ENCODE measurements around the gene ABI2.

The ABI2 gene

DNA sequence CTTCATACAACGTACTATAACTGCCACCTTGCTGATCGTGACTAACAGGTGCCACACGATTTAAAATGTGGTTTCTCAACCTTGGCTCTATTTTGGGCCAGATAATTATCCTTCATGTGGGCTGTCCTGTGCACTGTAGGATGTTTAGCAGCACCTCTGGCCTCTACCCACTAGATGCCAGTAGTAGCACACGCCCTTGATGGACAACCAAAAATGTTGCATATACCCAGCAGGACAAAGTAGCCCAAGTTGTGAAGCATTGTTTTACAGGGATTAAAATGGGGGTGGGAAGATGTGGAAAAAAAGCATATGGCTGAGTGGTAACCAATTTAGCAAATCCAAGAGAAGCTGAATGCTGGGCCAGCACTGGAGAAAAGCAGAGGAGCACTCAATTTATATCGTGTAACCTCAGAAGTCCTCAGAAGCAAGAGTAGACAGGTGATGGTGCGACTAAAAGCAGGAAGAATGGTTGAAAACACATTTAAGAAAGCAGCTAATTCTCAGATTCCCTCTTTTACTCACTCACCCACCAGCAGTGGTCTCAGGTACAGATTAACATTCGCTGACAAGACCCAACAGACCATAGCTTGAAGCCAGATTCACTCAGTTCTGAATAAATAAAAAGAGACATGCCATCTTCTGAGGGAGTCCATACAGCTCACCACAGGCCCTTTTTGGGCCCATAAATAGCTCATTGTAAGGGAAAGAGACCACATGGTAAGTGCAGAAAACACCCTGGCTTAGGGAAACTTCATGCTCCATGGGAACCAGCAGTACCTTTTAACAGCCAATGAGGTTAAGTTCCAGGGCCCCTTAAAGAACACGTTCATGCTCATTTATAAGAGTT, 156.3 kb downstream of the ABI2 start:
- no peak for FAIRE-seq

DNA sequence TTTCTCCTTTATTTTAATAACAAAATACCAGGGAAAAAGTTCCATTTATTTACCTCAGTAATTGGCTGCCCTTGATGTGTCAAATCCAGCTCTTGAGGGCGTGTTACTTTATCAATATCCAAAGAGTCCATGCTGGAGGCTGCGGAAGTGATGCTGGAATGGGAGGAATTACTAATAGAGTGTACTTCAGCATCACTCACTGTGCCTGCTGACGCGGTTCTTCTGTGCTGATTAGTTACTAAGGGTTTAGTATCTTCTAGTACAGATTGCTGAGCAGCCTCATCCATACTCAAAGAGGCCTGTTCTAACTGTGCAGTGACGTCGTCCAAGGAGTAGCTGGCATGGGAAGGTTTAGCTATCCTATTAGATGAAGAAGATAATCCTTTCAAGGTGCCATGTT, 161.3 kb downstream of the ABI2 start:
- FAIRE-seq = no peak

DNA sequence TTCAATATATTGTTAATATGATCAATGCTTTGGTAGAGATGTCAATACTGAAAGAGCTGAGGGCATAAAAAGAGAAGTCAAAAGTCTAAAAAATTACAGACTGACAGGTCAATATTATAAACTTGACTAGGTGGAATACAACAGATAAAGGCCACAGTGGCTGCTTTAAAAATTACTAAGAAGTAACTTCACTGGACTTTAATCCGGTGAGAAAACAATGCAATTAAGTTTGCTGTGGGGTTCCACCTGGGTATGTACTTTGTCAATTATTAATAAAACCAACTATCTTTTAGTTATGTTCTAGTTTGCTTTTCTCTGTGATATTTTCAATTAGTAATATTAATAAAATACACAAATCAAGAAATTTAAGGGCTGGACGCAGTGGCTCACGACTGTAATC, 162.2 kb downstream of the ABI2 start:
- no peak for FAIRE-seq

DNA sequence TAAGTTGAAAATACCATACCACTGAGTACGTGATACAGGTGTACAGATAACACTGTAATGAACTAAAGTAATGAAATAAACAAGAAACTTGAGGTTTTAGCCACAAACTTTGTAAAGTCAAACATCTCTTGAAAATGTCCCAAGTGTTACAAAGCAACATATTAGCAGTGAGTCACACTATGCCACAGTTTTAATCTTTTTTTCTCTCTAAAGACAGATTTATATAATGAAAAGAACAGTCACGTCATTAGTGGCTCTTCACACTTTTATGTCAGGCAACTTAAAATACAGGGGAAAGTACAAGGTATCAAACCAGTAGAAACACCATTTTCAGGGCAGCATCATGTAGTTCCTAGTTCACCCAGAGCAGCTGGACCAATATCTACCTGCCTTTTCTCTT, 164.8 kb downstream of the ABI2 start:
- FAIRE-seq = no peak

Data from A204.1 (cell line).